Endothelial cell of umbilical vein (primary cell): ENCODE data around the gene MC1R.

Source experiments
- CTCF ChIP-seq, 2 donors: IDR thresholded peaks; 1 replicate in 1 of 2; 2 replicates in 1 of 2; pipeline ENCODE4 v1.5.1; 2011; ENCODE audit warnings: low read length in 2 of 2, mild to moderate bottlenecking in 2 of 2, moderate library complexity in 2 of 2, control low read depth in 1 of 2, inconsistent platforms in 1 of 2, low read depth in 1 of 2; ENCODE audit not compliant: insufficient read depth in 1 of 2; ENCODE audit errors: extremely low read depth in 1 of 2
- EZH2 ChIP-seq: IDR thresholded peaks from 2 replicates; pipeline ENCODE4 v1.6.1; 2012; ENCODE audit warnings: borderline replicate concordance, low read depth, mild to moderate bottlenecking, moderate library complexity, low read length, inconsistent platforms; ENCODE audit not compliant: severe bottlenecking
- FOS ChIP-seq: IDR thresholded peaks from 2 replicates; pipeline ENCODE4 v1.6.1; 2011; ENCODE audit warnings: mild to moderate bottlenecking, low read length, moderate library complexity, borderline replicate concordance; ENCODE audit not compliant: insufficient read depth
- JUN ChIP-seq: IDR thresholded peaks from 2 replicates; pipeline ENCODE4 v1.6.1; 2011; ENCODE audit warnings: borderline replicate concordance, low read depth; ENCODE audit not compliant: insufficient read length, insufficient read depth
- MAX ChIP-seq: IDR thresholded peaks from 2 replicates; pipeline ENCODE4 v1.6.1; 2011; ENCODE audit not compliant: insufficient read depth, insufficient read length
- MYC ChIP-seq: IDR thresholded peaks from one replicate; pipeline ENCODE4 v1.6.1; 2011; ENCODE audit warnings: mild to moderate bottlenecking, low read depth, low read length
- POLR2A ChIP-seq: IDR thresholded peaks from 2 replicates; pipeline ENCODE4 v1.6.1; 2012; ENCODE audit warnings: low read depth, mild to moderate bottlenecking, control low read depth, low read length
- POLR2AphosphoS5 ChIP-seq: IDR thresholded peaks from 2 replicates; pipeline ENCODE4 v1.6.1; 2012; ENCODE audit warnings: low read depth, mild to moderate bottlenecking, control low read depth, low read length, moderate library complexity; ENCODE audit not compliant: insufficient read depth

GRCh38 chr16:89913408-89914387, 5.0 kb upstream of the MC1R start:
- TF ChIP-seq CTCF (IDR thresholded peaks at IDR 0.05; ENCODE audit: extremely low read depth in 1 of 2, insufficient read depth in 1 of 2, low read depth in 1 of 2, low read length in 2 of 2) (no peak), POLR2A (no peak), POLR2AphosphoS5 (no peak), MAX (no peak), JUN (no peak), EZH2 (no peak), FOS (no peak), MYC (no peak)
